Measurements from ENCODE around the gene ZSWIM6.

- TF ChIP-seq CTCF (IDR thresholded peaks at IDR 0.05) (no peak), EP300 (IDR thresholded peaks at IDR 0.05) (no peak), POLR2A (IDR thresholded peaks at IDR 0.05) (no peak)
Observed at GRCh38 chr5:61519728-61520277, 187.7 kb downstream of the ZSWIM6 start.

All from stomach (tissue), 4 donors.